CD4-positive, alpha-beta memory T cell (primary cell): ENCODE measurements around the gene TAS2R42. TPM values are rescaled to one million over a fixed set of nuclear protein-coding genes. Genes with fewer than 3 reads are reported as not detected.

Source experiments
- CTCF ChIA-PET: fragments of 350-600 bp; sonication (Branson Sonifier 250); formaldehyde crosslinking; loops from one replicate; lab custom pipeline; 2021; ENCODE audit warnings: inconsistent platforms; ENCODE audit not compliant: partially characterized antibody; lab: Charles Lee
- POLR2A ChIA-PET: fragments of 350-600 bp; sonication (Branson Sonifier 250); formaldehyde crosslinking; loops from one replicate; lab custom pipeline; 2021; ENCODE audit not compliant: partially characterized antibody; lab: Charles Lee
- DNase-seq, 5 donors: peaks; one replicate each; pipeline versions ENCODE4 v3.0.0 to v3.0.0-alpha.2; 2020 to 2022; ENCODE audit warnings: mixed read lengths in 1 of 5
- H3K27ac ChIP-seq: one replicate; pipeline ENCODE4 v1.7.0; 2013; ENCODE audit warnings: low read depth, low read length
- H3K27me3 ChIP-seq: 2 replicates; pipeline ENCODE4 v1.7.0; 2013; ENCODE audit warnings: mild to moderate bottlenecking, low read length, moderate library complexity; ENCODE audit not compliant: insufficient read depth
- H3K36me3 ChIP-seq: 2 replicates; pipeline ENCODE4 v1.7.0; 2013; ENCODE audit warnings: mild to moderate bottlenecking, low read length, moderate library complexity; ENCODE audit not compliant: insufficient read depth
- H3K4me1 ChIP-seq: 2 replicates; pipeline ENCODE4 v1.7.0; 2013; ENCODE audit warnings: mild to moderate bottlenecking, low read length, moderate library complexity; ENCODE audit not compliant: insufficient read depth
- H3K4me3 ChIP-seq, 2 donors: one replicate each; pipeline ENCODE4 v1.7.0; 2013; ENCODE audit warnings: low read length in 2 of 2, mild to moderate bottlenecking in 1 of 2
- H3K9me3 ChIP-seq, 2 donors: one replicate each; pipeline ENCODE4 v1.7.0; 2013; ENCODE audit warnings: low read length in 2 of 2, control low read depth in 1 of 2; ENCODE audit not compliant: control insufficient read depth in 1 of 2
- H3K27ac Mint-ChIP-seq, 7 donors: one replicate each; pipeline ENCODE4 v1.8.0; 2020 to 2021; ENCODE audit warnings: mixed read lengths in 7 of 7, mild to moderate bottlenecking in 6 of 7, inconsistent platforms in 3 of 7, moderate library complexity in 3 of 7
- H3K27me3 Mint-ChIP-seq, 2 donors: one replicate each; pipeline ENCODE4 v1.8.0; 2020 to 2021; ENCODE audit warnings: mixed read lengths in 2 of 2
- H3K36me3 Mint-ChIP-seq, 2 donors: one replicate each; pipeline ENCODE4 v1.8.0; 2020 to 2021; ENCODE audit warnings: mixed read lengths in 2 of 2, inconsistent platforms in 1 of 2, mild to moderate bottlenecking in 1 of 2
- H3K4me1 Mint-ChIP-seq, 4 donors: one replicate each; pipeline ENCODE4 v1.8.0; 2020 to 2021; ENCODE audit warnings: mixed read lengths in 4 of 4, mild to moderate bottlenecking in 1 of 4
- H3K4me3 Mint-ChIP-seq, 8 donors: one replicate each; pipeline ENCODE4 v1.8.0; 2020 to 2021; ENCODE audit warnings: mixed read lengths in 8 of 8, mild to moderate bottlenecking in 7 of 8, moderate library complexity in 6 of 8, inconsistent platforms in 3 of 8
- H3K9me3 Mint-ChIP-seq, 8 donors: one replicate each; pipeline ENCODE4 v1.8.0; 2020 to 2021; ENCODE audit warnings: mixed read lengths in 8 of 8, mild to moderate bottlenecking in 5 of 8, inconsistent platforms in 3 of 8, moderate library complexity in 1 of 8
- intact Hi-C: fragments of 100-400 bp; cut with micrococcal nuclease; formaldehyde crosslinking; loops from one replicate; pipeline ENCODE4 v1.15.1; 2023
- polyA plus RNA-seq, 2 donors: library from polyadenylated mRNA; unstranded; fragments of 300-500 nt; fragmentation: Illumina TruSeq; gene quantifications; one replicate each; pipeline ENCODE4 v1.2.3, GENCODE V29; 2021
- total RNA-seq, 2 experiments: library from RNA; stranded (reverse); gene quantifications; one replicate each; pipeline ENCODE4 v1.2.3, GENCODE V29; 2021

The TAS2R42 gene
- total and polyA plus RNA-seq, 4 experiments from 2014 or later = not detected

- peaks cover 0 to 8% (median 3%) of the 10 kb centered on the region in 4 donors for H3K4me1 Mint-ChIP-seq
- H3K27ac ChIP-seq = no peak overlapping the region
- POLR2A ChIA-PET = no interaction called here
- no peaks in the 10 kb centered on the region for H3K4me1 ChIP-seq
- no peak overlapping the region for H3K4me3 Mint-ChIP-seq
- no peaks in the 10 kb centered on the region for H3K27me3 Mint-ChIP-seq
- no peak overlapping the region for H3K4me3 ChIP-seq
- peaks cover 0 to 18% (median 4%) of the 10 kb centered on the region in 8 donors for H3K9me3 Mint-ChIP-seq
- H3K9me3 ChIP-seq = no peaks in the 10 kb centered on the region
- H3K36me3 ChIP-seq = no peaks in the 10 kb centered on the region
- peaks cover 20 to 38% of the 10 kb centered on the region in 2 donors for H3K36me3 Mint-ChIP-seq
- H3K27me3 ChIP-seq = no peaks in the 10 kb centered on the region
- intact Hi-C loops = no loop called here
- CTCF ChIA-PET = no interaction called here
- DNase-seq = no peak
- H3K27ac Mint-ChIP-seq = no peak overlapping the region
Observed at GRCh38 chr12:11150832-11151231, 35.9 kb downstream of the TAS2R42 start.

GRCh38 chr12:11147420-11147819 lies 39.3 kb downstream of the TAS2R42 start:
- no peaks in the 10 kb centered on the region for H3K36me3 ChIP-seq
- POLR2A ChIA-PET = no interaction called here
- Mint-ChIP-seq H3K27ac (no peak overlapping the region), H3K36me3 (peaks cover 29 to 43% of the 10 kb centered on the region in 2 donors), H3K4me1 (peaks cover 2 to 19% (median 14%) of the 10 kb centered on the region in 4 donors), H3K9me3 (peaks cover 0 to 27% (median 10%) of the 10 kb centered on the region in 8 donors), H3K4me3 (no peak overlapping the region), H3K27me3 (no peaks in the 10 kb centered on the region)
- intact Hi-C loops = no loop called here
- H3K4me3 ChIP-seq = no peak overlapping the region
- H3K4me1 ChIP-seq = no peaks in the 10 kb centered on the region
- H3K27me3 ChIP-seq = no peaks in the 10 kb centered on the region
- CTCF ChIA-PET = no interaction called here
- no peak overlapping the region for H3K27ac ChIP-seq
- H3K9me3 ChIP-seq = no peaks in the 10 kb centered on the region
- no peak for DNase-seq

DNA sequence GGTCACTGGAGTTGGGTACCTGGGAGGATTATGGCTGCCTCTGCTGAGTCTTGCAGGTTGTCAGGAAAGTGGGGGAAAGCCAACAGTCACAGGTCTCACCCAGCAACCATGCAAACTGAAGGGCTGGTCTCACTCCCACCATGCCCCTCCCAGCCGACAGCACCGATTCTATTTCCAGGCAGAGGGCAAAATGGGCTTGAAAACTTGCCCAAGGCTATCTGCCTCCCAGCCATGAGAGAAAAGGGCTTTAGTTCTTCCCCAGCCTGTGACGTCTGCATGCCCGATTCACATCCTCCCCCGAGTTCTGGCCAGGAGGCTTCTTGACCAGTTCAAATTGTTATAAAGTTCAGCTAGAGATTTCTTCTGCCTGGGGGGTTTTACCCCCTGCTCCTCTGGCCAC lies 42.4 kb downstream of the TAS2R42 start:
- Histone ChIP-seq H3K4me1 (no peaks in the 10 kb centered on the region), H3K36me3 (no peaks in the 10 kb centered on the region), H3K27ac (no peak overlapping the region), H3K9me3 (no peaks in the 10 kb centered on the region), H3K27me3 (no peaks in the 10 kb centered on the region), H3K4me3 (no peak overlapping the region)
- intact Hi-C loops = no loop called here
- ChIA-PET CTCF (no interaction called here), POLR2A (interaction anchor here (0.6 kb wide), 1 partner anchor 525 kb away, joined by 3 read pairs; no protein-coding TSS in a partner anchor)
- Mint-ChIP-seq H3K27me3 (no peaks in the 10 kb centered on the region), H3K36me3 (peaks cover 29 to 54% of the 10 kb centered on the region in 2 donors), H3K4me1 (peaks cover 17 to 25% (median 20%) of the 10 kb centered on the region in 4 donors), H3K4me3 (no peak overlapping the region), H3K9me3 (peaks cover 0 to 22% (median 6%) of the 10 kb centered on the region in 8 donors), H3K27ac (no peak overlapping the region)
- no peak for DNase-seq

- Histone ChIP-seq H3K36me3 (no peaks in the 10 kb centered on the region), H3K27me3 (no peaks in the 10 kb centered on the region), H3K27ac (no peak overlapping the region), H3K4me3 (no peak overlapping the region), H3K4me1 (no peaks in the 10 kb centered on the region), H3K9me3 (no peaks in the 10 kb centered on the region)
- POLR2A ChIA-PET = no interaction called here
- Mint-ChIP-seq H3K36me3 (peaks cover 29 to 54% of the 10 kb centered on the region in 2 donors), H3K9me3 (peaks cover 0 to 22% (median 6%) of the 10 kb centered on the region in 8 donors), H3K27me3 (no peaks in the 10 kb centered on the region), H3K4me1 (peaks cover 17 to 25% (median 20%) of the 10 kb centered on the region in 4 donors), H3K27ac (peak overlapping the region in 1 of 7 donors; percentile 20), H3K4me3 (peak overlapping the region in 1 of 8 donors; percentile 5)
- intact Hi-C loops = no loop called here
- CTCF ChIA-PET = no interaction called here
- no peak for DNase-seq
Observed at GRCh38 chr12:11143352-11143751, 43.4 kb downstream of the TAS2R42 start.

GRCh38 chr12:11136075-11136474 lies 50.7 kb downstream of the TAS2R42 start:
- H3K9me3 ChIP-seq = no peaks in the 10 kb centered on the region
- Mint-ChIP-seq H3K27ac (peak overlapping the region in 1 of 7 donors; percentile 1), H3K9me3 (peaks cover 0 to 2% (median 0%) of the 10 kb centered on the region in 8 donors), H3K27me3 (no peaks in the 10 kb centered on the region), H3K4me1 (peaks cover 21 to 30% (median 24%) of the 10 kb centered on the region in 4 donors), H3K36me3 (peaks cover 2 to 31% of the 10 kb centered on the region in 2 donors), H3K4me3 (no peak overlapping the region)
- H3K36me3 ChIP-seq = no peaks in the 10 kb centered on the region
- H3K4me3 ChIP-seq = no peak overlapping the region
- H3K27ac ChIP-seq = no peak overlapping the region
- H3K27me3 ChIP-seq = no peaks in the 10 kb centered on the region
- intact Hi-C loops = no loop called here
- no peak for DNase-seq
- H3K4me1 ChIP-seq = no peaks in the 10 kb centered on the region
- ChIA-PET CTCF (no interaction called here), POLR2A (no interaction called here)

Other genes starting within 250 kb of the TAS2R42 start
- gene TAS2R14, start 247.7 kb downstream of the TAS2R42 start, total RNA-seq = 1 to 10 TPM; 1.9 to 2.2 TPM
- gene TAS2R14, start 247.7 kb downstream of the TAS2R42 start, polyA plus RNA-seq = under 1 TPM; 0.36 to 0.99 TPM
- 1 to 10 TPM in 1 of 2 experiments, under 1 TPM in 1; 0.80 to 1.0 TPM for gene TAS2R50, start 200.0 kb downstream of the TAS2R42 start, total RNA-seq
- not detected for gene TAS2R50, start 200.0 kb downstream of the TAS2R42 start, polyA plus RNA-seq
- gene TAS2R20, start 188.6 kb downstream of the TAS2R42 start, total RNA-seq = 1 to 10 TPM; 1.3 to 2.5 TPM
- under 1 TPM in 1 of 2 donors, not detected in 1; 0.14 TPM for gene TAS2R20, start 188.6 kb downstream of the TAS2R42 start, polyA plus RNA-seq
- 1 to 10 TPM; 2.1 to 3.1 TPM for gene TAS2R19, start 164.3 kb downstream of the TAS2R42 start, total RNA-seq
- not detected for gene TAS2R19, start 164.3 kb downstream of the TAS2R42 start, polyA plus RNA-seq
- gene TAS2R31, start 155.5 kb downstream of the TAS2R42 start, total RNA-seq = 1 to 10 TPM; 3.1 to 3.2 TPM
- not detected for gene TAS2R31, start 155.5 kb downstream of the TAS2R42 start, polyA plus RNA-seq
- gene TAS2R46, start 124.6 kb downstream of the TAS2R42 start, total RNA-seq = 1 to 10 TPM; 1.1 to 1.3 TPM
- gene TAS2R46, start 124.6 kb downstream of the TAS2R42 start, polyA plus RNA-seq = under 1 TPM in 1 of 2 donors, not detected in 1; 0.22 TPM
- under 1 TPM; 0.35 to 0.67 TPM for gene TAS2R43, start 94.6 kb downstream of the TAS2R42 start, total RNA-seq
- gene TAS2R43, start 94.6 kb downstream of the TAS2R42 start, polyA plus RNA-seq = under 1 TPM in 1 of 2 donors, not detected in 1; 0.20 TPM
- 1 to 10 TPM; 2.9 to 3.8 TPM for gene TAS2R30, start 52.3 kb downstream of the TAS2R42 start, total RNA-seq
- gene TAS2R30, start 52.3 kb downstream of the TAS2R42 start, polyA plus RNA-seq = not detected
- gene SMIM10L1, start 15.7 kb downstream of the TAS2R42 start, total RNA-seq = 10 to 100 TPM; 11.6 to 11.9 TPM
- gene SMIM10L1, start 15.7 kb downstream of the TAS2R42 start, polyA plus RNA-seq = 10 to 100 TPM in 1 of 2 donors, 1 to 10 TPM in 1; 8.0 to 15.2 TPM
- not detected for gene PRB3, start 82.8 kb upstream of the TAS2R42 start, total RNA-seq
- gene PRB3, start 82.8 kb upstream of the TAS2R42 start, polyA plus RNA-seq = under 1 TPM; 0.17 to 0.66 TPM
- not detected for gene PRB4, start 123.5 kb upstream of the TAS2R42 start, total RNA-seq
- not detected for gene PRB4, start 123.5 kb upstream of the TAS2R42 start, polyA plus RNA-seq
- not detected for gene PRB2, start 208.6 kb upstream of the TAS2R42 start, total RNA-seq
- under 1 TPM in 1 of 2 donors, not detected in 1; 0.17 TPM for gene PRB2, start 208.6 kb upstream of the TAS2R42 start, polyA plus RNA-seq